ENCODE measurements around the gene STX12.
"Not testable (repeated sequence)": the region's sequence is repeated elsewhere in the genome, so short reads cannot be mapped to it uniquely, and the experiment has no call there.

Gene STX12

DNA sequence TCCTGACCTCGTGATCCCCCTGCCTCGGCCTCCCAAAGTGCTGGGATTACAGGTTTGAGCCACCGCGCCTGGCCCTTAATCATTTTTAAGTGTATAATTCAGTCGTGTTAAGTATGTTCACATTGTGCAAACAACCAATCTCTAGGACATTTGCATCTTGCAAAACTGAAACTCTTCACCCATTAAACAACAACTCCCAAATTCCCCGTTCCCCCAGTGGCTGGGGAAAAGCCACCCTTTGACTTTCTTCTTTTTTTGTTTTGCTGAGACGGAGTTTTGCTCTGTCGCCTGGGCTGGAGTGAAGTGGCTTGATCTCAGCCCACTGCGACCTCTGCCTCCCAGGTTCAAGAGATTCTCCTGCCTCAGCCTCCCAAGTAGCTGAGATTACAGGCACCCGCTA, 92.8 kb downstream of the STX12 start:
- no peak for DNase-seq (ENCODE audit: low spot score)
- no peak for FAIRE-seq

GRCh38 chr1:27868556-27868931, 95.5 kb downstream of the STX12 start:
- DNase-seq (ENCODE audit: low spot score): no peak
- FAIRE-seq: no peak

GRCh38 chr1:27868932-27869718, 96.1 kb downstream of the STX12 start:
- FAIRE-seq: no peak

GRCh38 chr1:27869719-27870085, 96.7 kb downstream of the STX12 start:
- DNase-seq (ENCODE audit: low spot score) (no peak), FAIRE-seq (no peak)

More at GRCh38 chr1:27868932-27869718, 96.1 kb downstream of the STX12 start:
- DNase-seq (ENCODE audit: low spot score): no peak

DNA sequence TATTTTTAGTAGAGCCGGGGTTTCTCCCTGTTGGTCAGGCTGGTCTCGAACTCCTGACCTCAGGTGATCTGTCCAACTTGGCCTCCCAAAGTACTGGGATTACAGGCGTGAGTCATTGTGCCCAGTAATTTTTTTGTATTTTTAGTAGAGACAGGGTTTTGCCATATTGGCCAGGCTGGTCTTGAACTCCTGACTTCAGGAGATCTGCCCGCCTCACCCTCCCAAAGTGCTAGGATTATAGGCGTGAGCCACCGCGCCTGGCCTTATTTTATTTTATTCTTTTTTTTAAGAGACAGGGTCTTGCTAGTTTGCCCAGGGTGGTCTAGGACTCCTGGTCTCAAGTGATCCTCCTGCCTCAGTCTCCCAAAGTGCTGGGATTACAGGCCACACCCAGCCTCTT, 98.1 kb downstream of the STX12 start:
- not testable (repeated sequence) for DNase-seq (ENCODE audit: low spot score); FAIRE-seq

DNA sequence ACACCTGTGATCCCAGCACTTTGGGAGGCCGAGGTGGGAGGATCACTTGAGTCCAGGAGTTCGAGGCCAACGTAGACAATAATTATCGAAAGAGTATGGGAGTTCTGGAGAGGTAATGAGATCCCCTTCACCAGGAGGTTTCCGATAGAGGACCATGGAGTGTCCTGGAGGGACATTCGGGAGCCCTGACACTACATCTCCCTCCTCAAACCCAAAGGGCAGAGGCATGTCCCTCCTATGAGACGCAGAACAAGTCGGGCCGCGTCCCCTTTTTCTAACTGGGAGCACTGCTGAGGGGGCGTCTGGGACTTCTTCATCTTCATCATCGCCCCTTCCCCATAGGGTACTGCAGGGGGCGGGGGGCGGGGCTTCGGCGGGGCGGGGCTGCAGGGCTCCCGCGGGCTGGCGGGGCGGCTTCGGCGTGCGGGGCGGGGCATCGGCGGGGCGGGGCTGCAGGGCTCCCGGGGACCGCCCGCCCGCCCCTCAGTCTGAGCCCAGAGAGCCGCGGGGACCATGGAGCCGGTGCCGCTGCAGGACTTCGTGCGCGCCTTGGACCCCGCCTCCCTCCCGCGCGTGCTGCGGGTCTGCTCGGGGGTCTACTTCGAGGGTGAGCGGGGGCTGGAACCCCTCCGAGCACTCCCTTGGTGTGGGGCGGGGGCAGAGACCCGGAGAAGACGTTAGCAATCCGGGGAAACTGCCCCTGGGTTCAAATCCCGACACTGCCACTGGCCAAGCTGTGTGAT, 99.2 kb downstream of the STX12 start, which contains the start of gene THEMIS2:
Gene THEMIS2, plus strand, starts transcription at position 486 of the 743 bp plus-strand sequence. Its CDS starts 28 bp downstream, at position 514.
- FAIRE-seq (no peak), DNase-seq (ENCODE audit: low spot score) (no peak)

- FAIRE-seq: no peak
- no peak for DNase-seq (ENCODE audit: low spot score)
Measured at GRCh38 chr1:27872802-27873551, 100.0 kb downstream of the STX12 start.

DNA sequence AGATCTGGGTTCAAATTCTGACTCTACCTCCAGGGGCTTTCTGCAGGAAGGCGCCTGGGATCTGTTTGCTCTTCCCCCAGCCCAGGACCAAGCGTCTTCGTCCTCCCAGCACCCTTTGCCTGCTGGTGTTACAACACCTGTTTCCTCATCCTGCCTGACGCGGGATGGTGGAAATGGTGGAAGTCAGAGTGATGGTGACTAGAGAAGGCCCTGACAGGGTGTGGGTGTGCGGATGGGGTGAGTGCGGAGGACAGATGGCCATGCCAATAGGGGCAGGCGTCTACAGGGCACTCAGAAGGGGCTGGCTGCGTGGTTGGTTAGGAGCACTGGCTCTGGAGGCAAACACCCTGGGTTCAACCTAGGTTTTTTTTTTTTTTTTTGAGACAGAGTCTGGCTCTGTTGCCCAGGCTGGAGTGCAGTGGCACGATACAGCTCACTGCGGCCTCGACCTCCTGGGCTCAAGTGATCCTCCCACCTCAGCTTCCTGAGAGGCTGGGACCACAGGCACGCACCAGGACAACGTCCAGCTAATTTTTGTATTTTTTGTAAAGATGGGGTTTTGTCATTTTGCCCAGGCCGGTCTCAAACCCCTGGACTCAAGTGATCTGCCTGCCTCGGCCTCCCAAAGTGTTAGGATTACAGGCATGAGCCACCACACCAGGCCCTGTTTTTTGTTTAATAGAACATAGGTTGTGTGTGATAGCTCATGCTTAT, 100.8 kb downstream of the STX12 start:
- DNase-seq (ENCODE audit: low spot score) (no peak), FAIRE-seq (no peak)
